Measurements from ENCODE around the gene ADORA2A.

ADORA2A gene

DNA sequence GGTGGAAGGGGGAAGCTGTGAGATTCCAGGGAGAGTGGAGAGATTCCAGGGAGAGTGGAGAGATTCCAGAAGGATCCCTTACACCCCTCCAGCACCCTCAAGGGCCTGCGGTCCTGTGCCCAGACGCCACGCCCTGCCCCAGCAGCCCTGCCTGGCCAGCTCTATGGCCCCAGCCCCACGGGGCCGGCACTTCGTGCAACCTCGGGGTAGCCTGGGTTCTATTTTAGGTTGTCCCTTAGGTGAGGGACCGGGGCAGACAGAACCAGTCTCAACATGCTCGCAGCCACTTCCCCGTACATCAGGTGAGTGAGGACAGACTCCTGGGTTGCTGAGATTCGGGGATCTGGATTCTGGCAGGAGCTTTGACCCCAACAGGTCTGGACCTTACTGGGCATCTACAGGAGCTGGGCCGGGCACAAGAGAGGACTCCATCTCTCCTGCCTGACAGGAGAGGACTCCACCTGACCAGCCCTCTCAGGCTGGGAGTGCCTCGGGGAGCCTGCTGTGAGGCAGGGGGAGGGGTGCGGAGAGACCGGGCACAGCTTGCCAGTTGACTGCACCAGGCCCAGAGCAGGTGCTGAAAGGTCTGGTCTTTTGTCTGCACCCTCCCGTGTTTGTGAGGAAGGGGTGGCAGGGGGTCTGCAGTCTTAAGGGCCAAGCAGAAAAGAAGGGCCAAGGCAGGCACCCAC lies 8.5 kb upstream of the ADORA2A start:
- DNase-seq (ENCODE audit: low read depth in 2 of 2) = no peak

GRCh38 chr22:24419475-24419850 lies 7.9 kb upstream of the ADORA2A start:
- DNase-seq (ENCODE audit: low read depth in 2 of 2) = no peak

- DNase-seq (ENCODE audit: low read depth in 2 of 2) = no peak
Observed at GRCh38 chr22:24420072-24420976, 7.1 kb upstream of the ADORA2A start.

- no peak for DNase-seq (ENCODE audit: low read depth in 2 of 2)
Observed at GRCh38 chr22:24420977-24421343, 6.4 kb upstream of the ADORA2A start.

DNA sequence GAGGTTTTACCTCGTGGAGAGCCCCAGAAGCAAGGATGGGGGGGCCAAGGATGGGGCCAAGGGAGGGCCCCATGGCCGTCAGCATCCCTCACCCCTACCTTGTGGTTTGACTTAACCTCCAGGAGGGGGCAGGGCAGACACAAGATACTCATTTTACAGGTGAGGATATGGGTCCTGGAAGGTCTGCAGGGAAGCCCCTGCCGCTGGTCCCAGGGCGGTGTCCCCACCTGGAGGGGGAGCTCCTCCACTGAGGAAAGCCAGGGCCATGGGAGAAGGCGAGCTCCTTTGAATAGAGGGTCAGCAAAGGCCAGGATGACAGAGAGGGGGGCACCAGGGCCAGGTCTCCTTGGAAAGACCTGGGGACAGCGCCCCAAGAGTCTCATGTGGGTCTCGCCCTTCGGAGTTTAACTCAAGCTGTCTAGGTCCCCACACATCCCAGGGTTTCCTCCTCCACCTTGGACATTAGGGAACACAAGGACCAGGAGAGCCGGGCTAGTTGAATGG lies 5.9 kb upstream of the ADORA2A start:
- DNase-seq (ENCODE audit: low read depth in 2 of 2) = peak in 1 of 2 donors; percentile 41

DNA sequence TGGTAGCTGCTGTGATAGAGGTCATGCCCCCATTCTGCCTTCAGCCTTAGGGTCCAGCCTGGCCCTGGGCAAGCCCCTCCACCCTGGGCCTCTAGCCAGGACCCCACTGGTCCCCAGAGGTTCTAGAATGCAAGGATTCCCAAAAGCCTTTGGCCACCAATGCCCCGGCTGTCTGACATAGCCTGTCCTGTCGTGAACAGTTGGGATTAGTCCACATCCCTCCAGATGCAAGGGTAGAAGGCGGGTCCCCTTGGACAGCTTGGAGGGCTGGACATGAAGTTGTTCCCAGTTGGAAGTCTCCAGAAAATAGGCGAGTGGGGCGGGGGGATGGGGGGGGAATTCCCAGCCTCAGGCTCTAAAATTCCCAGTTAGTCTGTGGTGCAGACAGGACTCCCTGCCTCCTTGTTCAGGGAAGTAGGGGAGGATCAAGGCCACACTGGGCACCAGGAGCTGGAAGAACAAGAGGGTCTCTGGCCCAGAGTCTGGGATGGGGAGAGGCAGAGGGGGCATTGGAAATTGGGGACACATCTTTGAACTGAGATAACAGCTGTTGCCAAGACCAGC lies 5.2 kb upstream of the ADORA2A start:
- DNase-seq (ENCODE audit: low read depth in 2 of 2) = no peak

DNA sequence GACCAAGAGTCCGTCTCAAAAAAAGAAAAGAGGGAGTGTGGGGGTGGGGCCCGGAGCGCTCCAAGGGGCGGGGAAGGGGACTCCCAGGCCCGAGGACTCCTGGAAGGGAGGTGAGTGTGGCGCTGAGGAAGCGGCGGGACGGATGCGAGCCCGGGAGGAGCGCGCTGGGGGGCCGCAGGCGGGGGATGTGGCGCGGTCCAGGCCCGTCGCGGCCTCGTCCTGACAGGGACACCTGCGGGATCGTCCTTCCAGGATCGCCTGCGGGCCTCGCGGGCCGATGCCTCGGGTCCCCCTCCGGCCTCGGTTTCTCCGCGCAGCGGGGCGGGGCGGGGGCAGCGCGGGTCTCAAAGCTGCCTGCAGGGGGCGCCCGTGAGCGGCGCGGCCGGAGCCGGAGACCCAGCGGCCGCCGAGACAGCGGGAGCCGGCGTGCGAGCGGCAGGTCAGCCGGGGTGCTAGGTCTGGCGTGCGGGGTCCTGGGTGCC lies 3.8 kb upstream of the ADORA2A start:
- peak; percentile 62 to 73 for DNase-seq (ENCODE audit: low read depth in 2 of 2)

GRCh38 chr22:24424001-24424900 lies 3.1 kb upstream of the ADORA2A start:
- DNase-seq (ENCODE audit: low read depth in 2 of 2) = peak; percentile 38 to 47

- no peak for DNase-seq (ENCODE audit: low read depth in 2 of 2)
Observed at GRCh38 chr22:24424901-24425775, 2.3 kb upstream of the ADORA2A start.

- no peak for DNase-seq (ENCODE audit: low read depth in 2 of 2)
Observed at GRCh38 chr22:24426436-24426835, 963 bp upstream of the ADORA2A start.

GRCh38 chr22:24426851-24427499 lies 424 bp upstream of the ADORA2A start:
- no peak for DNase-seq (ENCODE audit: low read depth in 2 of 2)

GRCh38 chr22:24428751-24429410 lies 1.5 kb downstream of the ADORA2A start:
- DNase-seq (ENCODE audit: low read depth in 2 of 2) = no peak

DNA sequence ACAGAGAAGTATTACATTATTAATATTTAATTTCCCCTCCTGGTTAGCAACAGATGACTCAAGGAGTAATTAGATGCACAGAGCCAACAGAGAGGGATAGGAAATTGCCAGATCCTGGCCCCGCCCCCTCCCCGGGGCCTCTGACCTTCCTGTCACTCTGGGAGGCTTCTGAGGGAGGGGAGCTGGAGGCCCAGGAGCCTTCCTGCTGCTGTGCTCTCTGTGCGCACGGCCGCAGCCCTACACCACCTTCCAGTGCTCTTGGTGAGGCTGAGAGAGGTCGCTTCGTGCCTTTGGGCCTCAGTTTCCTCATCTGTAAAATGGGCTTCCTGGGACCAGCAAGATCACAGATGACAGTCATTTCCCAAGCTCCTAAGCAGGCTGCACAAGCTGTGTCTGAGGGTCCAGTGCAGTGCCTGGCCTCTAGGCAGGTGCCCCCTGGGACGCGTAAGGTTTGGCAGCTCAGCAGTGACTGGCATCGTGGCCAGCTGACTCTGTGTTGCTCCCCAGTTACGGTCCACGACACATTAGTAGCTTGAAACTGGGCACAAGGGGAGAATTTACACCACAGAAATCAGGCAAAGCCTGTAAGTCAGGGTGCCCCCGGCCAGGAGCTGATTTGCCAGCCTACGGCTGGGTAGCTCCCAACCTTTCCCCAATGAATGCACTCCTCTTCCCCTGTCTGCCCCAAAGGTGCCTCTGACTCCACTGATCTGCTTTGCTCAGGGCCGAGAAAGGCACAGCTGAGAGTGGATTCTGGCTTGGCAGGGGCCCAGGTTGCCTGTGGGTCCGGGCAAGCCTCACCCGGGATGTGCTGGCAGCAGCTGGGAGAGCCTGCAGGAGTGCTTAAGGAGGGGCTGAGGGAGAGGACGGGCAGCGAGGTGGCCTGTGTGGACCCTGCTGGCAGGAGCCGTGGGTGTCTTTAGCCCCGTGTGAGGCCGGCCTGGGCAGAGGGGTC lies 2.3 kb downstream of the ADORA2A start:
- DNase-seq (ENCODE audit: low read depth in 2 of 2) = peak; percentile 39 to 69

- no peak for DNase-seq (ENCODE audit: low read depth in 2 of 2)
Observed at GRCh38 chr22:24430431-24431308, 3.3 kb downstream of the ADORA2A start.

- no peak for DNase-seq (ENCODE audit: low read depth in 2 of 2)
Observed at GRCh38 chr22:24431309-24432034, 4.1 kb downstream of the ADORA2A start.

DNA sequence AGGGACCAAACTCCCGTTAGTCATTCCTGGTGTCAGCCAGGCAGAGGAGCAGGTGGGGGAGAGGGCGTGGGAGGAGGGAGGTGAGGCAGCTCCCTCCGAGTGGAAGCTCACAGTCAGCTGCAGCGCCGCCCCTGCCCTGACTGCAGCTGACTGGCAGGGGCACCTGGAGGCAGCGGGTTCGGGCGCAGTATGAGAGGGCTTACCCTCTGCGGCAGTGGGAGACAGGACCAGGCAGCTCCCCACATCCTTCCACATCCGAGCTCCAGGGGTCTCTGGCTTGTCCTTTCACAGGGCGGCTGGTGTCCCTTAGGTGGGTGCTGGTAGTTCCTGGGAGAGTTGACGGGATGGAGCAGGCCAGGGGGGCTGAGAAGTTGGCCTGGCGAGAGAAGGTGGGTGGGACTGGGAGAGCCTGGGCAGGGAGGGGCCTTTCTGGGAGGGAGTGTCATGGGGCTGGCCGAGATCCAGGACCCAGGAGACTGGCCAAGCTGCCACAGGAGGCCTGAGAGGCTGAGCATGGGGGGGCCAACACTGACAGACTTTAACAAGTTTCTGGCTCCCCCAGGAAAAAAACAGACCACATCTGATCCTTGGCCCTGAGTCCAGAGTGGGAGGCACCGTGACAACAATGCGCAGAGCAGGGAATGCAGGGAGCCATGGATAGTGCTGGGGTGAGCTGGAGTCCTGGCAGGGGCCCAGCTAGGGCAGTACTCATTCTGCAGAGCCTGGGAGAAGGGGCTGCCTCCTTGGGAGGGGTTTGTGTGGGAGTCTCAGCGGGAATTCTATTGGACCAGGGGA lies 4.9 kb downstream of the ADORA2A start:
- peak in 1 of 2 donors; percentile 26 for DNase-seq (ENCODE audit: low read depth in 2 of 2)

Measured in stimulated activated CD4-positive, alpha-beta T cell treated with anti-CD3 and anti-CD28 coated beads, Interleukin-1b, Interleukin-23, amount 100 ng/mL, for 4 hours (primary cell).